K562 (cell line): ENCODE results near the gene CALU. TPM values are rescaled to one million over a fixed set of nuclear protein-coding genes. Genes with fewer than 3 reads are reported as not detected.
A peak's percentile ranks its signal among the peaks of the same experiment; 100 is the strongest.

Experiments
- ARID2 ChIP-seq: fragments of 450-650 bp; IDR thresholded peaks from 2 replicates; pipeline ENCODE4 v1.6.1; 2017; ENCODE audit warnings: antibody characterized with exemption, mild to moderate bottlenecking
- DPF2 ChIP-seq: fragments of 450-650 bp; IDR thresholded peaks from 2 replicates; pipeline ENCODE4 v1.6.1; 2016
- ELF2 ChIP-seq: fragments of 250-450 bp; sonication (Bioruptor Pico); IDR thresholded peaks from 2 replicates; pipeline ENCODE4 v1.5.0; 2021; ENCODE audit warnings: mild to moderate bottlenecking
- ELF4 ChIP-seq: fragments of 450-650 bp; formaldehyde crosslinking; IDR thresholded peaks from 2 replicates; pipeline ENCODE4 v1.4.0; 2022; ENCODE audit warnings: missing genetic modification characterization
- HNRNPH1 ChIP-seq: fragments of 200-400 bp; formaldehyde crosslinking; optimal IDR thresholded peaks from 2 replicates; pipeline ENCODE3; 2017; ENCODE audit warnings: low read depth, mild to moderate bottlenecking, low read length, moderate library complexity
- NR2F6 ChIP-seq: fragments of 450-650 bp; formaldehyde crosslinking; IDR thresholded peaks from 2 replicates; pipeline ENCODE4 v1.4.0; 2020; ENCODE audit warnings: mild to moderate bottlenecking
- PHF8 ChIP-seq: fragments of 200-600 bp; sonication (generic); IDR thresholded peaks from 2 replicates; pipeline ENCODE4 v1.6.1; 2012; ENCODE audit warnings: mixed run types, mild to moderate bottlenecking, inconsistent platforms, low read length, moderate library complexity, borderline replicate concordance
- POLR3A ChIP-seq: IDR thresholded peaks from 2 replicates; pipeline ENCODE4 v1.6.1; 2011; ENCODE audit warnings: borderline replicate concordance, mild to moderate bottlenecking, moderate library complexity; ENCODE audit not compliant: insufficient read length, insufficient read depth; ENCODE audit errors: extremely low read depth
- RBM34 ChIP-seq: fragments of 200-400 bp; formaldehyde crosslinking; IDR thresholded peaks from 2 replicates; pipeline ENCODE4 v1.6.1; 2018; ENCODE audit warnings: low read length, borderline replicate concordance; ENCODE audit not compliant: insufficient read depth
- TOE1 ChIP-seq, 2 experiments: fragments of 450-650 bp in 1 of 2; sonication (generic) in 1 of 2; formaldehyde crosslinking in 1 of 2; IDR thresholded peaks; 2 replicates each; pipeline versions ENCODE4 v1.7.1 to v1.8.0; 2016 to 2022; ENCODE audit warnings: borderline replicate concordance in 2 of 2, mild to moderate bottlenecking in 2 of 2, antibody characterized with exemption in 1 of 2, inconsistent platforms in 1 of 2, low read depth in 1 of 2, missing genetic modification reagents in 1 of 2, moderate library complexity in 1 of 2
- ZNF589 ChIP-seq: fragments of 200-800 bp; sonication (Bioruptor generic); IDR thresholded peaks from 2 replicates; pipeline ENCODE4 v1.6.1; 2016; ENCODE audit warnings: low read depth, missing genetic modification characterization, missing compliant biosample characterization
- polyA plus RNA-seq, 8 experiments: library from polyadenylated mRNA; depleted of rRNA in 4 of 8; stranded (reverse) in 5 of 8; unstranded in 3 of 8; fragments of >200 nt; fragmentation: Nextera tagmentation in 2 of 8; fragmentation: Illumina TruSeq in 1 of 8; extraction: Ambion mirVana in 2 of 8; extraction: Trizol in 1 of 8; gene quantifications; 2 replicates each; pipeline versions ENCODE4 v1.2.1 to v1.2.3, GENCODE V29; 2011 to 2014; ENCODE audit warnings: inconsistent platforms in 1 of 8, missing spikeins in 1 of 8
- total RNA-seq, 7 experiments: library from RNA; depleted of rRNA in 6 of 7; stranded (reverse); fragments of >200 nt in 6 of 7; fragmentation: Illumina TruSeq in 2 of 7; extraction: Trizol in 2 of 7; gene quantifications; 2 replicates each; pipeline versions ENCODE4 v1.2.1 to v1.2.3, GENCODE V29; 2011 to 2021; ENCODE audit warnings: low replicate concordance in 1 of 7
- TF ChIP-seq, protein P1 (sequence below): fragments of 450-650 bp; IDR thresholded peaks from 2 replicates; pipeline ENCODE4 v1.6.1; 2016; ENCODE audit warnings: antibody characterized with exemption
- TF ChIP-seq, protein P2 (sequence below): fragments of 450-650 bp; IDR thresholded peaks from 2 replicates; pipeline ENCODE4 v1.6.1; 2017; ENCODE audit warnings: antibody characterized with exemption, mild to moderate bottlenecking
- TF ChIP-seq, protein P3 (sequence below): fragments of 450-650 bp; conservative IDR thresholded peaks from 2 replicates; pipeline ENCODE4 v1.6.1; 2016; ENCODE audit warnings: missing genetic modification characterization, low read depth, mild to moderate bottlenecking, missing compliant biosample characterization, moderate library complexity
- TF ChIP-seq, protein P4 (sequence below), 2 experiments: IDR thresholded peaks; 2 replicates each; pipeline ENCODE4 v1.6.1; 2011; ENCODE audit warnings: borderline replicate concordance in 1 of 2, control low read depth in 1 of 2, low read depth in 1 of 2, low read length in 1 of 2, mild to moderate bottlenecking in 1 of 2, mixed read lengths in 1 of 2, moderate library complexity in 1 of 2; ENCODE audit not compliant: insufficient read depth in 1 of 2, insufficient read length in 1 of 2, poor library complexity in 1 of 2, severe bottlenecking in 1 of 2; ENCODE audit errors: extremely low read depth in 1 of 2

CALU gene
- total and polyA plus RNA-seq, 9 of the 15 experiments (the other 6 are each of a cell fraction or from before 2014, with no cell fraction given) = 166 to 286 (median 215) TPM

DNA sequence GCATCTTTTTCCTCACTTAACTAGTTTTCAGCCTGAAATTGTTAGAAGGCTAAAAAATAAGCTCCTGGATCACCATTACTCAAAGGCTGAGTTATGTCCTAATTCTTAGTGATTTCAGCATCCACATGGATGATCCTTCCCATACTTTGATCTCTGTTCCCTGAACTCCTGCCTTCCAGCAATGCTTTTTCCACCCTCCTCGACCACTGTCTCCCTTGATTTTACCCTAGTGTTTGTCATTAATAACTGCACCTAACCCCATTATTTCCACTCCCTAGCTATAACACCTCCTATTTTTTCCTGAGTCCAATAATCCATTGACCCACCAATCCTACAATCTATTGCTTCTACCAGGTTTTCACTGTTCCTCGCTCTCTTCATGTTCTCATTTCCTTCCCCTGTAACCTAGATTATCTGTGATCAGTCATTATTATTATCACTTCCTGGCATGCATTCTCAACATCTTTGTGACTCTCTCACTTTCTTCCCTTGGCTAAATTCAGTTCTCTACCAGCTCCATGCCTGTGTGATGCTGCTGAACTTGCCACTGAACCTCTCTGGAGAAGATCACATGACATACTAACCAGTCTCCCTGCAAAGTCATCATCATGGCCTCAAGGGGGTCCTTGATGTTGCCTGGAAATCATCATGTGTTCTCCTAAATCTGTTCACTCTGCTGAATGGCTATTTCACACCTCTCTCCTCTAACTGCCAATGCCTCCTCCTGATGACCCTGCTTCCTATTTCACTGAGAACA, 6.5 kb upstream of the CALU start (continued):
- TF ChIP-seq, protein P1, sequence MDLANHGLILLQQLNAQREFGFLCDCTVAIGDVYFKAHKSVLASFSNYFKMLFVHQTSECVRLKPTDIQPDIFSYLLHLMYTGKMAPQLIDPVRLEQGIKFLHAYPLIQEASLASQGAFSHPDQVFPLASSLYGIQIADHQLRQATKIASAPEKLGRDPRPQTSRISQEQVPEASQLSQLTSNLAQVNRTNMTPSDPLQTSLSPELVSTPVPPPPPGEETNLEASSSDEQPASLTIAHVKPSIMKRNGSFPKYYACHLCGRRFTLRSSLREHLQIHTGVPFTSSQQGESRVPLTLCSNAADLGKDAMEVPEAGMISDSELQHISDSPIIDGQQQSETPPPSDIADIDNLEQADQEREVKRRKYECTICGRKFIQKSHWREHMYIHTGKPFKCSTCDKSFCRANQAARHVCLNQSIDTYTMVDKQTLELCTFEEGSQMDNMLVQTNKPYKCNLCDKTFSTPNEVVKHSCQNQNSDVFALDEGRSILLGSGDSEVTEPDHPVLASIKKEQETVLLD = no peak
- TF ChIP-seq, protein P2, sequence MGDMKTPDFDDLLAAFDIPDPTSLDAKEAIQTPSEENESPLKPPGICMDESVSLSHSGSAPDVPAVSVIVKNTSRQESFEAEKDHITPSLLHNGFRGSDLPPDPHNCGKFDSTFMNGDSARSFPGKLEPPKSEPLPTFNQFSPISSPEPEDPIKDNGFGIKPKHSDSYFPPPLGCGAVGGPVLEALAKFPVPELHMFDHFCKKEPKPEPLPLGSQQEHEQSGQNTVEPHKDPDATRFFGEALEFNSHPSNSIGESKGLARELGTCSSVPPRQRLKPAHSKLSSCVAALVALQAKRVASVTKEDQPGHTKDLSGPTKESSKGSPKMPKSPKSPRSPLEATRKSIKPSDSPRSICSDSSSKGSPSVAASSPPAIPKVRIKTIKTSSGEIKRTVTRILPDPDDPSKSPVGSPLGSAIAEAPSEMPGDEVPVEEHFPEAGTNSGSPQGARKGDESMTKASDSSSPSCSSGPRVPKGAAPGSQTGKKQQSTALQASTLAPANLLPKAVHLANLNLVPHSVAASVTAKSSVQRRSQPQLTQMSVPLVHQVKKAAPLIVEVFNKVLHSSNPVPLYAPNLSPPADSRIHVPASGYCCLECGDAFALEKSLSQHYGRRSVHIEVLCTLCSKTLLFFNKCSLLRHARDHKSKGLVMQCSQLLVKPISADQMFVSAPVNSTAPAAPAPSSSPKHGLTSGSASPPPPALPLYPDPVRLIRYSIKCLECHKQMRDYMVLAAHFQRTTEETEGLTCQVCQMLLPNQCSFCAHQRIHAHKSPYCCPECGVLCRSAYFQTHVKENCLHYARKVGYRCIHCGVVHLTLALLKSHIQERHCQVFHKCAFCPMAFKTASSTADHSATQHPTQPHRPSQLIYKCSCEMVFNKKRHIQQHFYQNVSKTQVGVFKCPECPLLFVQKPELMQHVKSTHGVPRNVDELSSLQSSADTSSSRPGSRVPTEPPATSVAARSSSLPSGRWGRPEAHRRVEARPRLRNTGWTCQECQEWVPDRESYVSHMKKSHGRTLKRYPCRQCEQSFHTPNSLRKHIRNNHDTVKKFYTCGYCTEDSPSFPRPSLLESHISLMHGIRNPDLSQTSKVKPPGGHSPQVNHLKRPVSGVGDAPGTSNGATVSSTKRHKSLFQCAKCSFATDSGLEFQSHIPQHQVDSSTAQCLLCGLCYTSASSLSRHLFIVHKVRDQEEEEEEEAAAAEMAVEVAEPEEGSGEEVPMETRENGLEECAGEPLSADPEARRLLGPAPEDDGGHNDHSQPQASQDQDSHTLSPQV = 0 out of 2 replicates have a peak, but pooled peaks have one; percentile 43
- TF ChIP-seq TOE1 (IDR thresholded peaks at IDR 0.05; ENCODE audit: borderline replicate concordance) (peak; percentile 89), TOE1 (CRISPR knock-in tag; IDR thresholded peaks at IDR 0.05; ENCODE audit: borderline replicate concordance, low read depth) (no peak), ZNF589 (CRISPR knock-in tag) (no peak), RBM34 (no peak), NR2F6 (CRISPR knock-in tag) (no peak), ELF2 (CRISPR knock-in tag) (no peak), DPF2 (0 out of 2 replicates have a peak, but pooled peaks have one; percentile 17), PHF8 (no peak), ELF4 (CRISPR knock-in tag) (0 out of 2 replicates have a peak, but pooled peaks have one; percentile 21), HNRNPH1 (no peak), ARID2 (no peak), POLR3A (no peak)
- TF ChIP-seq, protein P3, sequence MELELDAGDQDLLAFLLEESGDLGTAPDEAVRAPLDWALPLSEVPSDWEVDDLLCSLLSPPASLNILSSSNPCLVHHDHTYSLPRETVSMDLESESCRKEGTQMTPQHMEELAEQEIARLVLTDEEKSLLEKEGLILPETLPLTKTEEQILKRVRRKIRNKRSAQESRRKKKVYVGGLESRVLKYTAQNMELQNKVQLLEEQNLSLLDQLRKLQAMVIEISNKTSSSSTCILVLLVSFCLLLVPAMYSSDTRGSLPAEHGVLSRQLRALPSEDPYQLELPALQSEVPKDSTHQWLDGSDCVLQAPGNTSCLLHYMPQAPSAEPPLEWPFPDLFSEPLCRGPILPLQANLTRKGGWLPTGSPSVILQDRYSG (tag) = no peak
- TF ChIP-seq, protein P4, sequence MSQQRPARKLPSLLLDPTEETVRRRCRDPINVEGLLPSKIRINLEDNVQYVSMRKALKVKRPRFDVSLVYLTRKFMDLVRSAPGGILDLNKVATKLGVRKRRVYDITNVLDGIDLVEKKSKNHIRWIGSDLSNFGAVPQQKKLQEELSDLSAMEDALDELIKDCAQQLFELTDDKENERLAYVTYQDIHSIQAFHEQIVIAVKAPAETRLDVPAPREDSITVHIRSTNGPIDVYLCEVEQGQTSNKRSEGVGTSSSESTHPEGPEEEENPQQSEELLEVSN (IDR thresholded peaks at IDR 0.05; ENCODE audit: borderline replicate concordance in 1 of 2, extremely low read depth in 1 of 2, insufficient read depth in 1 of 2, insufficient read length in 1 of 2, low read depth in 1 of 2, low read length in 1 of 2, poor library complexity in 1 of 2, severe bottlenecking in 1 of 2) = no peak
